Liver (tissue), 3 donors: ENCODE measurements around the gene CBX5.
"Not testable (repeated sequence)": the region's sequence is repeated elsewhere in the genome, so short reads cannot be mapped to it uniquely, and the experiment has no call there.

Experiments used
- ATF3 ChIP-seq: IDR thresholded peaks from 2 replicates; pipeline ENCODE4 v1.6.1; 2016; ENCODE audit warnings: antibody characterized with exemption
- CTCF ChIP-seq: fragments of 150-350 bp; IDR thresholded peaks from 2 replicates; pipeline ENCODE4 v1.5.1; 2017; ENCODE audit warnings: improper control_type of control experiment, low read depth, low read length; ENCODE audit not compliant: missing input control
- EGR1 ChIP-seq, 2 donors: IDR thresholded peaks; 2 replicates each; pipeline ENCODE4 v1.6.1; 2016 to 2018; ENCODE audit warnings: antibody characterized with exemption in 2 of 2, low read depth in 2 of 2
- FOXA1 ChIP-seq: IDR thresholded peaks from 2 replicates; pipeline ENCODE4 v1.6.1; 2016; ENCODE audit warnings: antibody characterized with exemption
- JUND ChIP-seq, 2 donors: IDR thresholded peaks; 2 replicates each; pipeline ENCODE4 v1.6.1; 2016; ENCODE audit warnings: antibody characterized with exemption in 2 of 2
- MAX ChIP-seq: IDR thresholded peaks from 2 replicates; pipeline ENCODE4 v1.6.1; 2016; ENCODE audit warnings: antibody characterized with exemption
- RAD21 ChIP-seq, 2 donors: IDR thresholded peaks; 2 replicates each; pipeline ENCODE4 v1.6.1; 2016; ENCODE audit warnings: antibody characterized with exemption in 2 of 2, mild to moderate bottlenecking in 2 of 2
- REST ChIP-seq: IDR thresholded peaks from 2 replicates; pipeline ENCODE4 v1.6.1; 2016; ENCODE audit warnings: antibody characterized with exemption, mild to moderate bottlenecking
- RXRA ChIP-seq, 2 donors: IDR thresholded peaks; 2 replicates each; pipeline ENCODE4 v1.6.1; 2017 to 2018; ENCODE audit warnings: antibody characterized with exemption in 2 of 2, mild to moderate bottlenecking in 1 of 2
- SP1 ChIP-seq: IDR thresholded peaks from 2 replicates; pipeline ENCODE4 v1.6.1; 2018; ENCODE audit warnings: antibody characterized with exemption, mild to moderate bottlenecking
- TAF1 ChIP-seq: conservative IDR thresholded peaks from 2 replicates; pipeline ENCODE4 v1.6.1; 2016; ENCODE audit warnings: antibody characterized with exemption, mild to moderate bottlenecking
- YY1 ChIP-seq: IDR thresholded peaks from 2 replicates; pipeline ENCODE4 v1.6.1; 2016; ENCODE audit warnings: antibody characterized with exemption, mild to moderate bottlenecking
- ZBTB33 ChIP-seq: IDR thresholded peaks from 2 replicates; pipeline ENCODE4 v1.6.1; 2016; ENCODE audit warnings: antibody characterized with exemption
- donor health status: healthy.
- donor health status: healthy.

GRCh38 chr12:54325442-54326109 lies 45.7 kb upstream of the CBX5 start:
- not testable (repeated sequence) for TF ChIP-seq CTCF; REST; TAF1; RAD21 (IDR thresholded peaks at IDR 0.05); MAX; JUND (IDR thresholded peaks at IDR 0.05); RXRA (IDR thresholded peaks at IDR 0.05); SP1; EGR1 (IDR thresholded peaks at IDR 0.05; ENCODE audit: low read depth in 2 of 2); FOXA1; ATF3; YY1; ZBTB33
